ENCODE data around the gene KLHL21.

DNA sequence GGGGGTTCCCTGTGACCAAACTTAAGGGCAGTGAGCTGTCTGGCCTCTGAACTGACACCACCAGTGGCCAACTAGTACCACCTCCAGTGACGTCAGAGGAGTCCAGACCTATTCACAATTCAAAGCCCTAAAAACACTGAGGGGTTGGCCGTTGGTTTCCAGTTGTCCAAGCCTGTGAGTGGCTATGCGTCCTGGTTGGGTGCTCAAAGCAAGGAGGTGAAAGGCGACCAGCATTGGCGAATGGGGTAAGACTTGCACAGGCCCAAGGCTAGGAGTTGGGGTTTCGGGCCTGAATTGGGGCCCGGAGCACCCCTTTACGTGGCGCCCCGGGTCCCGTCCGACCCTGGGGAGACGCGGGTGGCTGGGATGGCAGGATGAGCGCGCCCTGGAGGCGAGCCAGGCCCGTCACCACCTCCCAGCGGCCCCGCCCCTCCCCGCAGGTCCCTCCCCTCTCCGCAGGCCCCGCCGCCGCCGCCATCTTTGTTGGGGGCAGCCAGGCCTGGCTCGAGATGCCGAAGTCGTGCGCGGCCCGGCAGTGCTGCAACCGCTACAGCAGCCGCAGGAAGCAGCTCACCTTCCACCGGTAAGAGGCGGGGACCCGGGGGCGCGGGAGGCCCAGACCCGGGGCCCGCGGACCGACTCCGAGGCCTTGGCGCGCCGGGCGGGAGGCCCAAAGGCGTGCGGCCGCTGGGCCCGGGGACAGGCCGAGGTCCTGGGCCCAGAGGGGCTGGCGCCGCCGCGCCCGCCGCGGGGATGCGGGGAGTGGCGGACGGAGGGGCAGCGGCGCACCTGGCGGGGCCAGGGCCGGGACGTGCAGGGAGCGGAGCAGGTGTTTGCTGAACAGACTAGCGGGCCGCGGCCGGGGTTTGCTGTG lies 22.3 kb upstream of the KLHL21 start, which contains the start of gene THAP3:
- TF ChIP-seq, protein P1, sequence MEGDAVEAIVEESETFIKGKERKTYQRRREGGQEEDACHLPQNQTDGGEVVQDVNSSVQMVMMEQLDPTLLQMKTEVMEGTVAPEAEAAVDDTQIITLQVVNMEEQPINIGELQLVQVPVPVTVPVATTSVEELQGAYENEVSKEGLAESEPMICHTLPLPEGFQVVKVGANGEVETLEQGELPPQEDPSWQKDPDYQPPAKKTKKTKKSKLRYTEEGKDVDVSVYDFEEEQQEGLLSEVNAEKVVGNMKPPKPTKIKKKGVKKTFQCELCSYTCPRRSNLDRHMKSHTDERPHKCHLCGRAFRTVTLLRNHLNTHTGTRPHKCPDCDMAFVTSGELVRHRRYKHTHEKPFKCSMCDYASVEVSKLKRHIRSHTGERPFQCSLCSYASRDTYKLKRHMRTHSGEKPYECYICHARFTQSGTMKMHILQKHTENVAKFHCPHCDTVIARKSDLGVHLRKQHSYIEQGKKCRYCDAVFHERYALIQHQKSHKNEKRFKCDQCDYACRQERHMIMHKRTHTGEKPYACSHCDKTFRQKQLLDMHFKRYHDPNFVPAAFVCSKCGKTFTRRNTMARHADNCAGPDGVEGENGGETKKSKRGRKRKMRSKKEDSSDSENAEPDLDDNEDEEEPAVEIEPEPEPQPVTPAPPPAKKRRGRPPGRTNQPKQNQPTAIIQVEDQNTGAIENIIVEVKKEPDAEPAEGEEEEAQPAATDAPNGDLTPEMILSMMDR (IDR thresholded peaks at IDR 0.05): peak in 2 of 6 experiments; percentile 12 to 28
- peak in 1 of 2 donors; percentile 24 for TF ChIP-seq POLR2A (IDR thresholded peaks at IDR 0.05)
